ENCODE measurements around the gene ICAM1.

GRCh38 chr19:10320602-10321416 is 49.9 kb downstream of the ICAM1 start:
- no peak for TF ChIP-seq POLR2AphosphoS5 (IDR thresholded peaks at IDR 0.05; ENCODE audit: low read depth, low read length)
- TF ChIP-seq POLR2A (IDR thresholded peaks at IDR 0.05; ENCODE audit: low read depth, low read length): peak; percentile 40; the same call in 1 of the 2 replicates
